ENCODE measurements around the gene MED15.
A peak's percentile ranks its signal among the peaks of the same experiment; 100 is the strongest.

GRCh38 chr22:20526628-20527355 is 19.4 kb downstream of the MED15 start:
- TF ChIP-seq CTCF (conservative IDR thresholded peaks at IDR 0.05; ENCODE audit: low read depth, low read length) (peak; percentile 41), POLR2A (IDR thresholded peaks at IDR 0.05; ENCODE audit: low read depth, low read length) (no peak; the same call in none of the 2 replicates), SMC3 (IDR thresholded peaks at IDR 0.05; ENCODE audit: low read depth, low read length) (peak; percentile 52; the same call in 1 of the 2 replicates), ELK1 (IDR thresholded peaks at IDR 0.05; ENCODE audit: borderline replicate concordance, low read depth, low read length) (no peak), USF2 (IDR thresholded peaks at IDR 0.05; ENCODE audit: low read depth, low read length) (peak; percentile 14; the same call in 1 of the 2 replicates)

Data from IMR-90 (cell line).